Measurements from ENCODE around the gene FOSB.

- TF ChIP-seq CTCF (conservative IDR thresholded peaks at IDR 0.05; ENCODE audit: low read depth in 2 of 2) (0 out of 4 replicates have a peak, but pooled peaks of 1 of the 2 experiments have one; percentile 1), EZH2phosphoT487 (IDR thresholded peaks at IDR 0.05; ENCODE audit: unreplicated experiment) (no peak), CREB1 (CRISPR knock-in tag; IDR thresholded peaks at IDR 0.05; ENCODE audit: low read depth) (no peak), EZH2 (IDR thresholded peaks at IDR 0.05; ENCODE audit: low read depth, unreplicated experiment) (no peak)
These were observed 409 bp downstream of the FOSB start for GRCh38 chr19:45468159-45468651.

All from GM23338 (cell line).